Fibroblast of villous mesenchyme (primary cell): ENCODE data around the gene FASTKD3. TPM values are rescaled to one million over a fixed set of nuclear protein-coding genes. Genes with fewer than 3 reads are reported as not detected.

Source experiments
- DNase-seq: peaks from one replicate; pipeline ENCODE4 v3.0.0-alpha.2; 2010; ENCODE audit warnings: low read depth
- H3K4me3 ChIP-seq: 2 replicates; pipeline ENCODE4 v1.5.1; 2011; ENCODE audit warnings: low read depth, mild to moderate bottlenecking, low read length
- total RNA-seq: library from RNA; depleted of rRNA; stranded (reverse); fragments of >200 nt; gene quantifications from 2 replicates; pipeline ENCODE4 v1.2.3, GENCODE V29; 2012
- TF ChIP-seq, protein P1 (sequence below): IDR thresholded peaks from 2 replicates; pipeline ENCODE4 v1.5.1; 2012; ENCODE audit warnings: low read depth, mild to moderate bottlenecking, low read length; ENCODE audit not compliant: insufficient read depth

The FASTKD3 gene
- total RNA-seq, 1 donor = 22.0 TPM

DNA sequence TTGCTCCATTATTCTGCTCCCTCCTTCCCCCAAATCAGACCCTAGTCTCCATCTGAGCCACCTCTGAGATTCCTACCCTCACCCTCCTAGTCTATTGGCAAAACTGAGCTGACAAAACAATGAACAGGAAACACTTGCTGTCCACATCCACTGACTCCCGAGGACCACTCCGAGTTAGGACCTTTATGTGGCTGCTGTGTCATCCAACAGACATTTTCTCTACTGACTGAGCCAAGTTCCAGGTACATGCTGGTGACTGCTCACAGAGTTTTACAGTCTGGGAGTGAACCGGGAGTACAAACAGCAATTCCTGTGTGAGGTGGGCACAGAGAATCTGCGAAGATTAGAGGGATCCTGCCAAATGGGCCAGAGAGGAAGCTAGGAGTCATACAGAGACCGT, 57.1 kb downstream of the FASTKD3 start:
- no peak overlapping the region for H3K4me3 ChIP-seq
- TF ChIP-seq, protein P1, sequence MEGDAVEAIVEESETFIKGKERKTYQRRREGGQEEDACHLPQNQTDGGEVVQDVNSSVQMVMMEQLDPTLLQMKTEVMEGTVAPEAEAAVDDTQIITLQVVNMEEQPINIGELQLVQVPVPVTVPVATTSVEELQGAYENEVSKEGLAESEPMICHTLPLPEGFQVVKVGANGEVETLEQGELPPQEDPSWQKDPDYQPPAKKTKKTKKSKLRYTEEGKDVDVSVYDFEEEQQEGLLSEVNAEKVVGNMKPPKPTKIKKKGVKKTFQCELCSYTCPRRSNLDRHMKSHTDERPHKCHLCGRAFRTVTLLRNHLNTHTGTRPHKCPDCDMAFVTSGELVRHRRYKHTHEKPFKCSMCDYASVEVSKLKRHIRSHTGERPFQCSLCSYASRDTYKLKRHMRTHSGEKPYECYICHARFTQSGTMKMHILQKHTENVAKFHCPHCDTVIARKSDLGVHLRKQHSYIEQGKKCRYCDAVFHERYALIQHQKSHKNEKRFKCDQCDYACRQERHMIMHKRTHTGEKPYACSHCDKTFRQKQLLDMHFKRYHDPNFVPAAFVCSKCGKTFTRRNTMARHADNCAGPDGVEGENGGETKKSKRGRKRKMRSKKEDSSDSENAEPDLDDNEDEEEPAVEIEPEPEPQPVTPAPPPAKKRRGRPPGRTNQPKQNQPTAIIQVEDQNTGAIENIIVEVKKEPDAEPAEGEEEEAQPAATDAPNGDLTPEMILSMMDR = no peak
- no peak for DNase-seq

Other genes with a start within 250 kb of the FASTKD3 start
- gene CFAP90, start 17.9 kb downstream of the FASTKD3 start, total RNA-seq = not detected in 2 replicates
- gene MTRR, start 117 bp upstream of the FASTKD3 start, total RNA-seq = 33.2 and 41.5 TPM in 2 replicates